Measurements from ENCODE around the gene GRIP1. TPM values are rescaled to one million over a fixed set of nuclear protein-coding genes. Genes with fewer than 3 reads are reported as not detected.
"Not testable (repeated sequence)": the region's sequence is repeated elsewhere in the genome, so short reads cannot be mapped to it uniquely, and the experiment has no call there.

The GRIP1 gene
- total RNA-seq, 3 donors from 2014 or later (not counting 1 experiment from before 2014, with no cell fraction given), result 1.3 to 3.6 (median 1.7) TPM

DNA sequence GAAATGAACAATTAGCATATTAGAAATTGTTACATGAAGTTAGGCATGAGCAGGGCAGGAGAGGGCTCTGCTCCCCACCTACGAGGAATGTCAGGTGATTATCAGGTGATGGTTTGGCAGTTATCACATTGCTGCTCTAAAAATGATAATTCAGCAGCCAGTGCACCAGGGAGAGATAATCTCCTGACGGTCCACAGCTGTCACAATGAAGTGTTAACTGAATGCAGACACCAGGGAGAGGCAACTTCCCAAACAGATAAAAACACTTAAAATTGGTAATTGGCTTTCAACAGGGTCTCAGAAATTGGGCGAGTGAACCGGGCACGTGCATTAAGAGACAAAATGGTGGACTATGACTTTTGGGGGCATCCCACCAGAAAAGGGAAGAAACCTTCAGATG is 176.0 kb downstream of the GRIP1 start:
- intact Hi-C loops (cut with micrococcal nuclease), result no loop called here
- Histone ChIP-seq H3K36me3 (ENCODE audit: control insufficient read depth, insufficient read depth, low read length) (no peaks in the 10 kb centered on the region), H3K4me1 (ENCODE audit: control insufficient read depth, insufficient read depth, low read length) (no peaks in the 10 kb centered on the region), H3K27me3 (ENCODE audit: control insufficient read depth, insufficient read depth, low read length) (no peaks in the 10 kb centered on the region), H3K27ac (ENCODE audit: low read length) (no peak overlapping the region), H3K9me3 (ENCODE audit: control insufficient read depth, insufficient read depth, low read length) (no peaks in the 10 kb centered on the region), H3K4me3 (ENCODE audit: low read length) (no peak overlapping the region)
- Mint-ChIP-seq H3K27ac (no peak overlapping the region), H3K27me3 (ENCODE audit: low read depth in 2 of 2) (peaks cover 0 to 3% of the 10 kb centered on the region in 2 donors), H3K9me3 (no peaks in the 10 kb centered on the region), H3K4me1 (no peaks in the 10 kb centered on the region), H3K4me3 (no peak overlapping the region), H3K36me3 (no peaks in the 10 kb centered on the region)
- WGBS (ENCODE audit: insufficient coverage), result 81% methylated on average over 5 of the region's 5 CpGs
- TF ChIP-seq, protein P1, sequence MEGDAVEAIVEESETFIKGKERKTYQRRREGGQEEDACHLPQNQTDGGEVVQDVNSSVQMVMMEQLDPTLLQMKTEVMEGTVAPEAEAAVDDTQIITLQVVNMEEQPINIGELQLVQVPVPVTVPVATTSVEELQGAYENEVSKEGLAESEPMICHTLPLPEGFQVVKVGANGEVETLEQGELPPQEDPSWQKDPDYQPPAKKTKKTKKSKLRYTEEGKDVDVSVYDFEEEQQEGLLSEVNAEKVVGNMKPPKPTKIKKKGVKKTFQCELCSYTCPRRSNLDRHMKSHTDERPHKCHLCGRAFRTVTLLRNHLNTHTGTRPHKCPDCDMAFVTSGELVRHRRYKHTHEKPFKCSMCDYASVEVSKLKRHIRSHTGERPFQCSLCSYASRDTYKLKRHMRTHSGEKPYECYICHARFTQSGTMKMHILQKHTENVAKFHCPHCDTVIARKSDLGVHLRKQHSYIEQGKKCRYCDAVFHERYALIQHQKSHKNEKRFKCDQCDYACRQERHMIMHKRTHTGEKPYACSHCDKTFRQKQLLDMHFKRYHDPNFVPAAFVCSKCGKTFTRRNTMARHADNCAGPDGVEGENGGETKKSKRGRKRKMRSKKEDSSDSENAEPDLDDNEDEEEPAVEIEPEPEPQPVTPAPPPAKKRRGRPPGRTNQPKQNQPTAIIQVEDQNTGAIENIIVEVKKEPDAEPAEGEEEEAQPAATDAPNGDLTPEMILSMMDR (IDR thresholded peaks at IDR 0.05), result no peak
- no peak for DNase-seq
- no peak for ATAC-seq

DNA sequence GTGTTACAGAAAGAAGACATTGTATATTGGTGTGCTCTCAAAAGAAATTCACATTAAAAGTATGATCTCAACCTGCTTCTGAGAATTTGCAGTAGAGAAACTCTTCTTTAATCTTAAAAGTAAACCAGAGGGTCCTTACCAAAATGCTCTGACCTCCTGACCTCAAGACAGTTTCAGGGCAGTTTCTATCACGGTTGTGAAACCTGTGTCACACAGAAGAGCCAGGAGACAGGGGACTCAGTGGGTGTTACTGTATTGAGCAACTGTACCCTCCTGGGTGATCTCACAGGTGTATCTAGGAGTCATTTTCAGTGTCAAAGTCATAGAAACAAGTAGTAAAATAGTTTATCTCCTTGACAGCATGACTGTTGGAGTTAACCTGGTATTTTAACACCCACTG is 178.0 kb downstream of the GRIP1 start:
- H3K27me3 Mint-ChIP-seq (ENCODE audit: low read depth in 2 of 2), result peaks cover 7 to 10% of the 10 kb centered on the region in 2 donors
- H3K9me3 ChIP-seq (ENCODE audit: control insufficient read depth, insufficient read depth, low read length), result no peaks in the 10 kb centered on the region

DNA sequence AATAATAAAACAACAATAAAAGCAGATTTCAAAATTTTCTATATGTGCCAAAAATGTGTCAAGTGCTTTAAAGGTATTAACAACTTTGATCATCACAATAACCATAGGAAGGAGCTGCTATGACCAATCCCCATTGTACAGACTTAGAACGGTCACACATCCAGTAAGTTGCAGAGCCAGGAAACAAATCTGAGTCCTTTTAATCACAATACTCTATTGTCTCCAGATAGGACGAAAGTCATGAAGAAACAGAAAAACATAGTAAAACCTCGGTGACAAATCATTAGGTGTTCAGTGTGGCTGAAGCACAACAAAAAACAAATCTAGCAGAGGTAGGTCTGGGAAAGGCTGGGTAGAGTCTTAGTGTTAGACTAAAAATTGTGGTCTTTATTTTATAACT is 178.8 kb downstream of the GRIP1 start:
- Histone ChIP-seq H3K4me3 (ENCODE audit: low read length) (no peak overlapping the region), H3K27me3 (ENCODE audit: control insufficient read depth, insufficient read depth, low read length) (no peaks in the 10 kb centered on the region), H3K4me1 (ENCODE audit: control insufficient read depth, insufficient read depth, low read length) (no peaks in the 10 kb centered on the region), H3K36me3 (ENCODE audit: control insufficient read depth, insufficient read depth, low read length) (no peaks in the 10 kb centered on the region), H3K27ac (ENCODE audit: low read length) (no peak overlapping the region), H3K9me3 (ENCODE audit: control insufficient read depth, insufficient read depth, low read length) (no peaks in the 10 kb centered on the region)
- intact Hi-C loops (cut with micrococcal nuclease), result no loop called here
- H3K9me3 Mint-ChIP-seq, result no peaks in the 10 kb centered on the region
- TF ChIP-seq, protein P1 (IDR thresholded peaks at IDR 0.05), result no peak
- no peak overlapping the region for H3K4me3 Mint-ChIP-seq
- H3K4me1 Mint-ChIP-seq, result no peaks in the 10 kb centered on the region
- H3K27ac Mint-ChIP-seq, result no peak overlapping the region
- no peak for ATAC-seq
- no peak for DNase-seq
- H3K27me3 Mint-ChIP-seq (ENCODE audit: low read depth in 2 of 2), result peaks cover 7 to 10% of the 10 kb centered on the region in 2 donors
- no peaks in the 10 kb centered on the region for H3K36me3 Mint-ChIP-seq
- 88% methylated on average over 3 of the region's 3 CpGs for WGBS (ENCODE audit: insufficient coverage)

More for the DNA sequence above, 178.0 kb downstream of the GRIP1 start:
- WGBS (ENCODE audit: insufficient coverage), result 75% methylated on average over 1 of the region's 1 CpG
- TF ChIP-seq, protein P1 (IDR thresholded peaks at IDR 0.05), result no peak
- intact Hi-C loops (cut with micrococcal nuclease), result no loop called here
- no peak overlapping the region for H3K27ac ChIP-seq (ENCODE audit: low read length)
- H3K27me3 ChIP-seq (ENCODE audit: control insufficient read depth, insufficient read depth, low read length), result no peaks in the 10 kb centered on the region
- no peak for ATAC-seq
- Mint-ChIP-seq H3K36me3 (no peaks in the 10 kb centered on the region), H3K4me3 (no peak overlapping the region), H3K9me3 (no peaks in the 10 kb centered on the region), H3K4me1 (no peaks in the 10 kb centered on the region), H3K27ac (no peak overlapping the region)
- DNase-seq, result no peak
- no peaks in the 10 kb centered on the region for H3K36me3 ChIP-seq (ENCODE audit: control insufficient read depth, insufficient read depth, low read length)
- H3K4me3 ChIP-seq (ENCODE audit: low read length), result no peak overlapping the region
- no peaks in the 10 kb centered on the region for H3K4me1 ChIP-seq (ENCODE audit: control insufficient read depth, insufficient read depth, low read length)

DNA sequence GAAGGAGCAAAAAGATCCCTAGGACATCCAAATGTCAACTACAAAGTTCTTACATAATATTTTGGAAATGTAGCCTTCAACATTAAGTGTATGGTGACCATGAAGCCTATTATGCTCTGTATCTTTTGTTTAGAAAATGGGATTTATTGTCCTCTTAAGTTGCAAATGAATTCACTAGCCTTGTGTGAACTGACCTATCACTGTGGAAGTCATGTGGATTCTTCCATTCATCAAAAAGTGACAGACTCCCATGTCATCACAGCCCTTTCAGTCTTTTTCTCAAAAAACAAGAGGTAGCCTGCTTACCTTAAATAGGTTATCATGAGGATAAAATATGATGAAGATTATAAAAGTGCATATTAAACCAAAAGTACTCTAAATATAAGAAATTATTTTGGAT is 179.9 kb downstream of the GRIP1 start:
- Histone ChIP-seq H3K4me3 (ENCODE audit: low read length) (no peak overlapping the region), H3K27ac (ENCODE audit: low read length) (no peak overlapping the region), H3K9me3 (ENCODE audit: control insufficient read depth, insufficient read depth, low read length) (no peaks in the 10 kb centered on the region), H3K36me3 (ENCODE audit: control insufficient read depth, insufficient read depth, low read length) (no peaks in the 10 kb centered on the region), H3K4me1 (ENCODE audit: control insufficient read depth, insufficient read depth, low read length) (no peaks in the 10 kb centered on the region), H3K27me3 (ENCODE audit: control insufficient read depth, insufficient read depth, low read length) (no peaks in the 10 kb centered on the region)
- TF ChIP-seq, protein P1 (IDR thresholded peaks at IDR 0.05), result no peak
- H3K4me3 Mint-ChIP-seq, result no peak overlapping the region
- no peak for DNase-seq
- no peak for ATAC-seq
- peaks cover 7 to 10% of the 10 kb centered on the region in 2 donors for H3K27me3 Mint-ChIP-seq (ENCODE audit: low read depth in 2 of 2)
- H3K4me1 Mint-ChIP-seq, result no peaks in the 10 kb centered on the region
- intact Hi-C loops (cut with micrococcal nuclease), result no loop called here
- no peak overlapping the region for H3K27ac Mint-ChIP-seq
- H3K36me3 Mint-ChIP-seq, result no peaks in the 10 kb centered on the region
- H3K9me3 Mint-ChIP-seq, result no peaks in the 10 kb centered on the region

DNA sequence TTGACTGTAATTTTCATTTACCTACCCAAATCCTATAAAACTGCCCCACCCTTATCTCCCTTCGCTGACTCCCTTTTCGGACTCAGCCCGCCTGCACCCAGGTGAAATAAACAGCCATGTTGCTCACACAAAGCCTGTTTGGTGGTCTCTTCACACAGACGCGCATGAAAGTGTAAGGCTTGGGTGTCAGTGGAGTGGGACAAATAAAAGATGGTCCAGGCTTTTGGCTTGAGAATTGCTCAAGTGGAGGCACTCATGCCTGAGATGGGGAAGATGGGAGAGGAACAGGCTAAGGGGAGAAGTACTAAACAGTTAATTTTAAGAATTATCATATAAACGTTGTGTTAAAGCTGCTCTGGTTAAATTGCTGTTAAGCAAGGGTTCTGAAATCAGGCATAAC is 180.8 kb downstream of the GRIP1 start:
- H3K4me3 ChIP-seq (ENCODE audit: low read length); H3K4me1 Mint-ChIP-seq; H3K27ac ChIP-seq (ENCODE audit: low read length); H3K4me3 Mint-ChIP-seq; DNase-seq; H3K36me3 ChIP-seq (ENCODE audit: control insufficient read depth, insufficient read depth, low read length); ATAC-seq; H3K9me3 ChIP-seq (ENCODE audit: control insufficient read depth, insufficient read depth, low read length); H3K4me1 ChIP-seq (ENCODE audit: control insufficient read depth, insufficient read depth, low read length); H3K27ac Mint-ChIP-seq; H3K27me3 ChIP-seq (ENCODE audit: control insufficient read depth, insufficient read depth, low read length); H3K36me3 Mint-ChIP-seq; intact Hi-C loops (cut with micrococcal nuclease); H3K9me3 Mint-ChIP-seq: not testable (repeated sequence)
- peaks cover 7 to 10% of the 10 kb centered on the region in 2 donors for H3K27me3 Mint-ChIP-seq (ENCODE audit: low read depth in 2 of 2)
- 94% methylated on average over 5 of the region's 6 CpGs for WGBS (ENCODE audit: insufficient coverage)

Measured in natural killer cell (primary cell).